ENCODE measurements around the gene CACNA2D3. TPM values are rescaled to one million over a fixed set of nuclear protein-coding genes. Genes with fewer than 3 reads are reported as not detected.

CACNA2D3 gene
- total and polyA plus RNA-seq, 2 donors from 2014 or later, result 5.7 to 11.2 TPM

GRCh38 chr3:54999811-55000210 is 877.5 kb downstream of the CACNA2D3 start:
- intact Hi-C loops (cut with DNase I), result no loop called here
- Histone ChIP-seq H3K27me3 (ENCODE audit: control insufficient read depth, insufficient read depth, low read length) (no peaks in the 10 kb centered on the region), H3K9me3 (ENCODE audit: control insufficient read depth in 2 of 3, insufficient read depth in 1 of 3, low read length in 3 of 3) (no peaks in the 10 kb centered on the region), H3K27ac (ENCODE audit: low read depth in 2 of 2, low read length in 2 of 2) (no peak overlapping the region), H3K4me1 (ENCODE audit: control insufficient read depth in 2 of 3, insufficient read depth in 2 of 3, low read depth in 1 of 3, low read length in 3 of 3) (no peaks in the 10 kb centered on the region), H3K4me3 (ENCODE audit: low read length in 3 of 3) (no peak overlapping the region), H3K9ac (ENCODE audit: low read length in 3 of 3) (no peak overlapping the region), H3K36me3 (ENCODE audit: control insufficient read depth in 2 of 3, insufficient read depth in 3 of 3, low read length in 3 of 3) (no peaks in the 10 kb centered on the region)
- FAIRE-seq (no peak), DNase-seq (peak in 3 of 5 donors; percentile 25 to 48 (median 31))
- TF ChIP-seq, protein P1, sequence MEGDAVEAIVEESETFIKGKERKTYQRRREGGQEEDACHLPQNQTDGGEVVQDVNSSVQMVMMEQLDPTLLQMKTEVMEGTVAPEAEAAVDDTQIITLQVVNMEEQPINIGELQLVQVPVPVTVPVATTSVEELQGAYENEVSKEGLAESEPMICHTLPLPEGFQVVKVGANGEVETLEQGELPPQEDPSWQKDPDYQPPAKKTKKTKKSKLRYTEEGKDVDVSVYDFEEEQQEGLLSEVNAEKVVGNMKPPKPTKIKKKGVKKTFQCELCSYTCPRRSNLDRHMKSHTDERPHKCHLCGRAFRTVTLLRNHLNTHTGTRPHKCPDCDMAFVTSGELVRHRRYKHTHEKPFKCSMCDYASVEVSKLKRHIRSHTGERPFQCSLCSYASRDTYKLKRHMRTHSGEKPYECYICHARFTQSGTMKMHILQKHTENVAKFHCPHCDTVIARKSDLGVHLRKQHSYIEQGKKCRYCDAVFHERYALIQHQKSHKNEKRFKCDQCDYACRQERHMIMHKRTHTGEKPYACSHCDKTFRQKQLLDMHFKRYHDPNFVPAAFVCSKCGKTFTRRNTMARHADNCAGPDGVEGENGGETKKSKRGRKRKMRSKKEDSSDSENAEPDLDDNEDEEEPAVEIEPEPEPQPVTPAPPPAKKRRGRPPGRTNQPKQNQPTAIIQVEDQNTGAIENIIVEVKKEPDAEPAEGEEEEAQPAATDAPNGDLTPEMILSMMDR (IDR thresholded peaks at IDR 0.05; ENCODE audit: borderline replicate concordance, extremely low read depth, insufficient read depth), result no peak

- FAIRE-seq, result no peak
- Histone ChIP-seq H3K4me1 (ENCODE audit: control insufficient read depth in 2 of 3, insufficient read depth in 2 of 3, low read depth in 1 of 3, low read length in 3 of 3) (no peaks in the 10 kb centered on the region), H3K4me3 (ENCODE audit: low read length in 3 of 3) (no peak overlapping the region), H3K9ac (ENCODE audit: low read length in 3 of 3) (no peak overlapping the region), H3K9me3 (ENCODE audit: control insufficient read depth in 2 of 3, insufficient read depth in 1 of 3, low read length in 3 of 3) (no peaks in the 10 kb centered on the region), H3K36me3 (ENCODE audit: control insufficient read depth in 2 of 3, insufficient read depth in 3 of 3, low read length in 3 of 3) (no peaks in the 10 kb centered on the region), H3K27ac (ENCODE audit: low read depth in 2 of 2, low read length in 2 of 2) (no peak overlapping the region), H3K27me3 (ENCODE audit: control insufficient read depth, insufficient read depth, low read length) (no peaks in the 10 kb centered on the region)
- peak in 3 of 5 donors; percentile 47 to 72 (median 54) for DNase-seq
- TF ChIP-seq, protein P1 (IDR thresholded peaks at IDR 0.05; ENCODE audit: borderline replicate concordance, extremely low read depth, insufficient read depth), result no peak
- intact Hi-C loops (cut with DNase I), result no loop called here
Observed at GRCh38 chr3:55000546-55000945, 878.2 kb downstream of the CACNA2D3 start.

- Histone ChIP-seq H3K27ac (ENCODE audit: low read depth in 2 of 2, low read length in 2 of 2) (no peak overlapping the region), H3K9me3 (ENCODE audit: control insufficient read depth in 2 of 3, insufficient read depth in 1 of 3, low read length in 3 of 3) (no peaks in the 10 kb centered on the region), H3K9ac (ENCODE audit: low read length in 3 of 3) (no peak overlapping the region), H3K4me1 (ENCODE audit: control insufficient read depth in 2 of 3, insufficient read depth in 2 of 3, low read depth in 1 of 3, low read length in 3 of 3) (no peaks in the 10 kb centered on the region), H3K36me3 (ENCODE audit: control insufficient read depth in 2 of 3, insufficient read depth in 3 of 3, low read length in 3 of 3) (no peaks in the 10 kb centered on the region), H3K27me3 (ENCODE audit: control insufficient read depth, insufficient read depth, low read length) (no peaks in the 10 kb centered on the region), H3K4me3 (ENCODE audit: low read length in 3 of 3) (no peak overlapping the region)
- TF ChIP-seq, protein P1 (IDR thresholded peaks at IDR 0.05; ENCODE audit: borderline replicate concordance, extremely low read depth, insufficient read depth), result no peak
- intact Hi-C loops (cut with DNase I), result no loop called here
- DNase-seq, result no peak
- no peak for FAIRE-seq
Observed at GRCh38 chr3:55000953-55001352, 878.6 kb downstream of the CACNA2D3 start.

DNA sequence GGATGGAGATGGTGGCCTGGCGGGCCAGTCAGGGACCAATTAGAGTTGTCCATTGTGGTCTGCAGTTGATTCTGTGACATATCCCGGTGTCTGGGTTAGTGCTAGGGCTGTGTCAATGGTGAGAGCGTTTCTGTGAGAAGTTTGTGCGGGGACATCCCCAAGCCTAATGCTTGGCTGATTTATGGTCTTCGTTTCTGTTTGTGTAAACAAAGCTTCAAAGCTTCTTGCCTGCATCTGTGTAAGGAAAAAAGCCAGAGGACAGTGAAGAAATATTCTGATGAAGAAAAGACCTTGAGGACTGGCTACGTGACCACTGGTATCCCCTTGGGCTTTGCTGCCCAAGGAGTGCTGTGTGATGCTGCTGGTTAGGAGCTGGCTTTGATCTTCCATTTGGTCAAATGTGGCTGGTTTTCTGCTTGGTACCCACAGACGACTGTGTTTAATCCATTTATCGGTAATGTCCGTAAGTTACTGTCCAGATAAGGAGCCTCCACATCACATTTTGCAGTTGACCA is 880.1 kb downstream of the CACNA2D3 start:
- no peaks in the 10 kb centered on the region for H3K36me3 ChIP-seq (ENCODE audit: control insufficient read depth in 2 of 3, insufficient read depth in 3 of 3, low read length in 3 of 3)
- no peaks in the 10 kb centered on the region for H3K27me3 ChIP-seq (ENCODE audit: control insufficient read depth, insufficient read depth, low read length)
- DNase-seq (no peak), FAIRE-seq (no peak)
- TF ChIP-seq, protein P1 (IDR thresholded peaks at IDR 0.05; ENCODE audit: borderline replicate concordance, extremely low read depth, insufficient read depth), result no peak
- H3K9ac ChIP-seq (ENCODE audit: low read length in 3 of 3), result no peak overlapping the region
- no peaks in the 10 kb centered on the region for H3K9me3 ChIP-seq (ENCODE audit: control insufficient read depth in 2 of 3, insufficient read depth in 1 of 3, low read length in 3 of 3)
- no peaks in the 10 kb centered on the region for H3K4me1 ChIP-seq (ENCODE audit: control insufficient read depth in 2 of 3, insufficient read depth in 2 of 3, low read depth in 1 of 3, low read length in 3 of 3)
- H3K27ac ChIP-seq (ENCODE audit: low read depth in 2 of 2, low read length in 2 of 2), result no peak overlapping the region
- intact Hi-C loops (cut with DNase I), result no loop called here
- no peak overlapping the region for H3K4me3 ChIP-seq (ENCODE audit: low read length in 3 of 3)

Measured in kidney (tissue), 14 donors.